ENCODE measurements around the gene MAP3K10.

- TF ChIP-seq CTCF (IDR thresholded peaks at IDR 0.05; ENCODE audit: low read length) (peak; percentile 14; the same call in 1 of the 2 replicates), EZH2 (optimal IDR thresholded peaks at IDR 0.05; ENCODE audit: low read depth, low read length) (no peak)
These were observed 815 bp downstream of the MAP3K10 start for GRCh38 chr19:40191836-40192646.

Measured in MM.1S (cell line).